IMR-90 (cell line): Measurements from ENCODE around the gene AVPR1B. TPM values are rescaled to one million over a fixed set of nuclear protein-coding genes. Genes with fewer than 3 reads are reported as not detected.

Experiments used
- ATAC-seq: fragments of 200-7000 bp; cut with Tn5 transposase; 2 replicates; pipeline ENCODE4 v1.9.1; 2020; ENCODE audit warnings: low read depth, mild to moderate bottlenecking, moderate library complexity
- BruUV-seq: library from RNA; stranded (reverse); fragments of 400-500 nt; replicated peaks from 2 replicates; lab custom pipeline; 2021; lab: Mats Ljungman, UMichigan
- CTCF ChIA-PET: fragments of 300-600 bp; formaldehyde crosslinking; extraction: SDS; loops from one replicate; lab custom pipeline; 2021; ENCODE audit warnings: antibody characterized with exemption; lab: Yijun Ruan, JAX
- POLR2A ChIA-PET: fragments of 300-600 bp; sonication (Branson Sonifier 250); formaldehyde crosslinking; loops from one replicate; lab custom pipeline; 2022; ENCODE audit warnings: antibody characterized with exemption; ENCODE audit not compliant: unreplicated experiment; lab: Charles Lee
- DNase-seq: peaks from one replicate; pipeline ENCODE4 v3.0.0; 2013
- H2AFZ ChIP-seq: replicated peaks from 2 replicates; pipeline ENCODE3; 2013; ENCODE audit warnings: low read length, mild to moderate bottlenecking; ENCODE audit not compliant: poor library complexity
- H2AK5ac ChIP-seq: 2 replicates; pipeline ENCODE4 v1.6.1; 2013; ENCODE audit warnings: low read depth, low read length, inconsistent platforms
- H2AK9ac ChIP-seq: replicated peaks from 2 replicates; pipeline ENCODE3; 2013; ENCODE audit warnings: mild to moderate bottlenecking, low read depth, low read length, moderate library complexity; ENCODE audit not compliant: poor library complexity
- H2BK120ac ChIP-seq: 2 replicates; pipeline ENCODE4 v1.6.1; 2013; ENCODE audit warnings: low read depth, low read length, inconsistent platforms
- H2BK15ac ChIP-seq: 3 replicates; pipeline ENCODE4 v1.6.1; 2013; ENCODE audit warnings: low read depth, low read length, inconsistent platforms
- H2BK20ac ChIP-seq: 2 replicates; pipeline ENCODE4 v1.6.1; 2013; ENCODE audit warnings: low read depth, mild to moderate bottlenecking, inconsistent platforms, low read length, moderate library complexity
- H2BK5ac ChIP-seq: 2 replicates; pipeline ENCODE4 v1.6.1; 2013; ENCODE audit warnings: mild to moderate bottlenecking, low read depth, low read length, inconsistent platforms; ENCODE audit not compliant: poor library complexity, severe bottlenecking
- H3K14ac ChIP-seq: replicated peaks from 2 replicates; pipeline ENCODE4 v1.6.1; 2013; ENCODE audit warnings: low read depth, low read length, inconsistent platforms
- H3K18ac ChIP-seq: 2 replicates; pipeline ENCODE4 v1.6.1; 2013; ENCODE audit warnings: low read depth, low read length, control low read depth
- H3K23ac ChIP-seq: 2 replicates; pipeline ENCODE4 v1.6.1; 2013; ENCODE audit warnings: low read depth, low read length, inconsistent platforms
- H3K27ac ChIP-seq: 2 replicates; pipeline ENCODE4 v1.5.1; 2013; ENCODE audit warnings: mild to moderate bottlenecking, control low read depth, low read length; ENCODE audit not compliant: insufficient read depth
- H3K27me3 ChIP-seq: 2 replicates; pipeline ENCODE4 v1.6.1; 2013; ENCODE audit warnings: low read length; ENCODE audit not compliant: control insufficient read depth, insufficient read depth
- H3K36me3 ChIP-seq: 2 replicates; pipeline ENCODE4 v1.6.1; 2013; ENCODE audit warnings: low read length, mixed read lengths; ENCODE audit not compliant: control insufficient read depth, insufficient read depth
- H3K4ac ChIP-seq: 2 replicates; pipeline ENCODE4 v1.6.1; 2013; ENCODE audit warnings: low read depth, low read length, inconsistent platforms
- H3K4me1 ChIP-seq: 2 replicates; pipeline ENCODE4 v1.6.1; 2013; ENCODE audit warnings: low read length, mixed read lengths; ENCODE audit not compliant: control insufficient read depth, insufficient read depth
- H3K4me2 ChIP-seq: 2 replicates; pipeline ENCODE4 v1.6.1; 2013; ENCODE audit warnings: low read depth, mild to moderate bottlenecking, control low read depth, low read length, moderate library complexity
- H3K4me3 ChIP-seq: 2 replicates; pipeline ENCODE4 v1.5.1; 2013; ENCODE audit warnings: low read depth, mild to moderate bottlenecking, control low read depth, low read length, moderate library complexity; ENCODE audit not compliant: insufficient read depth
- H3K56ac ChIP-seq: 2 replicates; pipeline ENCODE4 v1.6.1; 2013; ENCODE audit warnings: low read length, inconsistent platforms; ENCODE audit not compliant: insufficient read depth; ENCODE audit errors: extremely low read depth
- H3K79me1 ChIP-seq, 2 experiments: 2 replicates each; pipeline ENCODE4 v1.6.1; 2013; ENCODE audit warnings: low read length in 2 of 2, inconsistent platforms in 1 of 2, low read depth in 1 of 2
- H3K9ac ChIP-seq: 2 replicates; pipeline ENCODE4 v1.6.1; 2013; ENCODE audit warnings: low read depth, low read length, control low read depth
- H3K9me1 ChIP-seq: 2 replicates; pipeline ENCODE4 v1.6.1; 2013; ENCODE audit warnings: low read length, inconsistent platforms; ENCODE audit not compliant: insufficient read depth
- H3K9me3 ChIP-seq: 2 replicates; pipeline ENCODE4 v1.6.1; 2013; ENCODE audit warnings: low read length; ENCODE audit not compliant: control insufficient read depth, insufficient read depth
- H4K20me1 ChIP-seq: 2 replicates; pipeline ENCODE4 v1.6.1; 2013; ENCODE audit warnings: low read length, inconsistent platforms; ENCODE audit not compliant: insufficient read depth
- H4K5ac ChIP-seq: 2 replicates; pipeline ENCODE4 v1.6.1; 2013; ENCODE audit warnings: mild to moderate bottlenecking, low read depth, low read length, control low read depth
- H4K8ac ChIP-seq, 2 experiments: 2 replicates each; pipeline ENCODE4 v1.6.1; 2013; ENCODE audit warnings: low read depth in 2 of 2, low read length in 2 of 2, control low read depth in 1 of 2, inconsistent platforms in 1 of 2
- H4K91ac ChIP-seq: 2 replicates; pipeline ENCODE4 v1.6.1; 2013; ENCODE audit warnings: low read depth, low read length, inconsistent platforms; ENCODE audit not compliant: insufficient read depth
- BHLHE40 ChIP-seq: fragments of 150-350 bp; IDR thresholded peaks from 2 replicates; pipeline ENCODE4 v1.6.1; 2016; ENCODE audit warnings: mild to moderate bottlenecking, low read depth, low read length
- CEBPB ChIP-seq: IDR thresholded peaks from 2 replicates; pipeline ENCODE4 v1.6.1; 2012; ENCODE audit warnings: low read depth, low read length, improper control_type of control experiment
- CHD1 ChIP-seq: IDR thresholded peaks from 2 replicates; pipeline ENCODE4 v1.6.1; 2012; ENCODE audit warnings: low read depth, low read length, improper control_type of control experiment
- CTCF ChIP-seq: conservative IDR thresholded peaks from 2 replicates; pipeline ENCODE4 v1.5.1; 2012; ENCODE audit warnings: mild to moderate bottlenecking, low read depth, low read length, improper control_type of control experiment
- ELK1 ChIP-seq: fragments of 150-350 bp; IDR thresholded peaks from 2 replicates; pipeline ENCODE4 v1.6.1; 2016; ENCODE audit warnings: low read depth, mild to moderate bottlenecking, low read length, moderate library complexity, borderline replicate concordance
- FOS ChIP-seq: fragments of 150-350 bp; IDR thresholded peaks from 2 replicates; pipeline ENCODE4 v1.6.1; 2016; ENCODE audit warnings: low read depth, low read length
- MAZ ChIP-seq: IDR thresholded peaks from 2 replicates; pipeline ENCODE4 v1.6.1; 2012; ENCODE audit warnings: low read depth, mild to moderate bottlenecking, low read length, improper control_type of control experiment, moderate library complexity, borderline replicate concordance
- MXI1 ChIP-seq: IDR thresholded peaks from 2 replicates; pipeline ENCODE4 v1.6.1; 2012; ENCODE audit warnings: low read depth, mild to moderate bottlenecking, low read length, moderate library complexity, borderline replicate concordance
- POLR2A ChIP-seq: IDR thresholded peaks from 2 replicates; pipeline ENCODE4 v1.6.1; 2012; ENCODE audit warnings: mild to moderate bottlenecking, low read depth, low read length
- RAD21 ChIP-seq: IDR thresholded peaks from 2 replicates; pipeline ENCODE4 v1.6.1; 2012; ENCODE audit warnings: low read length, improper control_type of control experiment
- RCOR1 ChIP-seq: IDR thresholded peaks from 2 replicates; pipeline ENCODE4 v1.6.1; 2012; ENCODE audit warnings: mild to moderate bottlenecking, low read length, improper control_type of control experiment; ENCODE audit not compliant: insufficient replicate concordance
- RFX5 ChIP-seq: IDR thresholded peaks from 2 replicates; pipeline ENCODE4 v1.8.0; 2012; ENCODE audit warnings: low read depth, mild to moderate bottlenecking, low read length, moderate library complexity
- SMC3 ChIP-seq: fragments of 150-350 bp; IDR thresholded peaks from 2 replicates; pipeline ENCODE4 v1.6.1; 2016; ENCODE audit warnings: low read depth, mild to moderate bottlenecking, antibody characterized with exemption, low read length, moderate library complexity
- WGBS, 2 experiments: methylation state at CpG; one replicate each; pipeline versions ENCODE4 v1.1.5 to v1.1.7; 2013; ENCODE audit warnings: missing lambda C conversion rate in 2 of 2; ENCODE audit not compliant: insufficient read length in 1 of 2; ENCODE audit errors: extremely low coverage in 2 of 2; 5-methylcytosine and 5-hydroxymethylcytosine counted together
- dilution Hi-C: fragments of 300-500 bp; cut with HindIII; formaldehyde crosslinking; loops from one replicate; pipeline ENCODE4 v1.14.3; 2018; ENCODE audit warnings: low sequenced_read_pairs; ENCODE audit not compliant: unreplicated experiment
- in situ Hi-C: fragments of 300-500 bp; cut with MboI; formaldehyde crosslinking; loops from 3 replicates; pipeline ENCODE4 v1.14.3; 2019; ENCODE audit warnings: low sequenced_read_pairs, inconsistent platforms, mixed read lengths
- intact Hi-C: fragments of 100-400 bp; cut with micrococcal nuclease; formaldehyde crosslinking; loops from 2 replicates; pipeline ENCODE4 v1.10.0; 2022
- polyA plus RNA-seq, 3 experiments: library from polyadenylated mRNA; depleted of rRNA; stranded (reverse); fragments of >200 nt; gene quantifications; 2 replicates each; pipeline ENCODE4 v1.2.3, GENCODE V29; 2012; ENCODE audit warnings: low replicate concordance in 1 of 3
- total RNA-seq: library from RNA; depleted of rRNA; stranded (reverse); fragments of >200 nt; gene quantifications from 2 replicates; pipeline ENCODE4 v1.2.3, GENCODE V29; 2012

The AVPR1B gene
- total and polyA plus RNA-seq, 2 of the 4 experiments (the other 2 are of a cell fraction), result not detected

- no TSS peak for BruUV-seq
- no peak overlapping the region for H4K91ac ChIP-seq
- H3K27me3 ChIP-seq, result peaks cover 32% of the 10 kb centered on the region
- in situ Hi-C loops (no loop called here), dilution Hi-C loops (no loop called here), intact Hi-C loops (no loop called here)
- H4K5ac ChIP-seq, result no peak overlapping the region
- no peak overlapping the region for H3K56ac ChIP-seq
- H3K4me3 ChIP-seq, result no peak overlapping the region
- H3K18ac ChIP-seq, result no peak overlapping the region
- H2BK120ac ChIP-seq, result no peak overlapping the region
- H4K8ac ChIP-seq, result no peak overlapping the region
- no peak overlapping the region for H2AFZ ChIP-seq
- H2AK9ac ChIP-seq, result no peak overlapping the region
- H2BK15ac ChIP-seq, result no peak overlapping the region
- no peaks in the 10 kb centered on the region for H3K4me1 ChIP-seq
- DNase-seq, result no peak
- no peak for ATAC-seq
- H3K79me1 ChIP-seq, result no peaks in the 10 kb centered on the region
- no peak overlapping the region for H3K4me2 ChIP-seq
- POLR2A ChIA-PET, result no interaction called here
- H2BK5ac ChIP-seq, result no peak overlapping the region
- no peak overlapping the region for H3K23ac ChIP-seq
- H3K36me3 ChIP-seq, result no peaks in the 10 kb centered on the region
- CTCF ChIA-PET, result no interaction called here
- no peak overlapping the region for H3K14ac ChIP-seq
- H3K9ac ChIP-seq, result no peak overlapping the region
- H4K20me1 ChIP-seq, result no peaks in the 10 kb centered on the region
- WGBS, 2 experiments, result no CpG with 5 or more reads among the region's 3 CpGs
- no peak overlapping the region for H3K4ac ChIP-seq
- H2BK20ac ChIP-seq, result no peak overlapping the region
- no peak overlapping the region for H2AK5ac ChIP-seq
- H3K9me1 ChIP-seq, result no peaks in the 10 kb centered on the region
- H3K27ac ChIP-seq, result no peak overlapping the region
- no peak for TF ChIP-seq CHD1
- no peak for TF ChIP-seq MAZ
- TF ChIP-seq BHLHE40, result no peak
- no peak for TF ChIP-seq FOS
- TF ChIP-seq MXI1, result no peak
- TF ChIP-seq RFX5, result no peak
- no peak for TF ChIP-seq CTCF
- TF ChIP-seq POLR2A, result no peak
- no peak for TF ChIP-seq RAD21
- no peak for TF ChIP-seq SMC3
- TF ChIP-seq CEBPB, result no peak
- TF ChIP-seq RCOR1, result no peak
- no peak for TF ChIP-seq ELK1
- H3K9me3 ChIP-seq, result no peaks in the 10 kb centered on the region
Measured at GRCh38 chr1:206060844-206061243, 56.3 kb downstream of the AVPR1B start.
